HG03159 (cell line): ENCODE measurements around the gene SOS1.

ENCODE experiments used
- ATAC-seq: cut with Tn5 transposase; IDR thresholded peaks from one replicate; pipeline ENCODE4 v1.9.1; 2021; ENCODE audit warnings: mild to moderate bottlenecking, moderate library complexity; ENCODE audit not compliant: unreplicated experiment

The SOS1 gene

GRCh38 chr2:39039072-39039471 lies 81.8 kb downstream of the SOS1 start:
- ATAC-seq = no peak

DNA sequence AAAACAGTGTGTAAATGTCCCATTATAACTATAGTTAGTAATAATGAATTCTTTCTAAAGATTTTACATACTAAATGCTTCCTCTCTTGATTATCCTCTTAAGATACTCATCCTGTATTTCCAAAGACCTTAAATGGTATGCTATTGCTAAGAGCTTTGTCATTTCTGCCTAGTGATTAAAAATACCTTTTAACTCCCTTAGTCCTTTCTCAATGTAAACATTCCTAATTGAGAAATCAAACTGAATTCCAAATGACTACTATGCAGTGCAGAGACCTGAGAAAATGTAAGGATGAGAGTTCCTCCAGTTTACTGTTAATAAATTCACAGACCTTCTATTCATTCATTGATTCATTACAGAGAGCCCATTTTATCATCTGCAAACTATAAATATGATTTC lies 86.9 kb downstream of the SOS1 start:
- ATAC-seq = no peak

DNA sequence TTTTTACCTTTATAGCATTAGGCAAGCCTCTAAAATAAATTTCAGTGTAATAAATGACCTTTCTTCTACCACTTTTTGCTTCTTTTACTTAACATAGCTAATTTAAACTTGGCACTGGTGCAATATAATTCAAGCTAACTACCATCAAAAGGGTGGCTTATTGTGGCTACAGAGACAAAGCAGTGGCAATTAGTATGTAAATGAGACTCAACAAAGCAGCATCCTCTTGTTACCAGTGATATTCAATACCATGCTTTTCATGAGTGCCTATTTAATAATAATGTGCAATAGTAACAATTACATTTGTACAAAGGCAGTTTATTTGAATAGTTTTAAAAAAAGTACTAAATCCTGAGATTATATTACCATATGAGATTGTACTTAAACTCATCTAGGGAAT lies 93.4 kb downstream of the SOS1 start:
- no peak for ATAC-seq

GRCh38 chr2:39024833-39025232 lies 96.0 kb downstream of the SOS1 start:
- no peak for ATAC-seq

DNA sequence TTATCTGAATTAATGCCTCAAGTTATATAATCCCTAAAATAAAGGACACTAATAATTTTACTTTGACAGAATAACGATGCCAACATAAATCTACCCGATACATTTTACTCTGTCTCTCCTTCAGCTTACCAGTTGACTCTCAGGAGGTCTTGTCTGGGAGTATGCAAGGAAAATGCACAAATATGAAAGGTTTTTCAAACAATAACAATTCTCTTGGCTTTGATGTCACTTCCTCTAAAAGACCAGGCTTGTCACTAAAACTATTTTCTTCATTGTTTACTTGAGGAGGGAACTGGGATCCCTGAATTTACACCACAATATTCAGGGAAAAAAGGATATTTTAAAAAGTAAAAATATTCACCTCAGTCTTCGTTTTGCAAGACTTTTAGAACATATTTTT lies 97.2 kb downstream of the SOS1 start:
- ATAC-seq = no peak

GRCh38 chr2:39022642-39023235 lies 98.1 kb downstream of the SOS1 start:
- no peak for ATAC-seq

DNA sequence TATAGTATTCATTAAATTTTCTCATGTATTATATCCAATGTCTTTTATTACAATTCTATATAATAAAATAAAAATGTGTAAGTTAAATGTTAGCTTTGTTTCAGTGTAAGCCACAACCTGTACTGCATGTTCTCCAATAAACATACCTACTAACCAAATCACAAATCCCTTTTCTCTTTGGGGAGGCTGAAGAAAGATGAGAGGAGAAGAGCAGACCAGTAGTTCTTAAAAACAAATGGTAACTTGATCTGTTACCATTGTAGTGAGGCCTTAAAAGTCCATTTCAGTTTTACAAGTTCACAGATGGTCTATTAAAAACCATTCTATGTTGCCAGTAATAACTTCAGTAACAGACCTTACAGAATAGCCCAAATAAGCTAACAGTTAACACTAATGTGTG lies 100.5 kb downstream of the SOS1 start:
- no peak for ATAC-seq

GRCh38 chr2:39018638-39019037 lies 102.2 kb downstream of the SOS1 start:
- no peak for ATAC-seq

- ATAC-seq = no peak
Observed at GRCh38 chr2:39017334-39017733, 103.5 kb downstream of the SOS1 start.

DNA sequence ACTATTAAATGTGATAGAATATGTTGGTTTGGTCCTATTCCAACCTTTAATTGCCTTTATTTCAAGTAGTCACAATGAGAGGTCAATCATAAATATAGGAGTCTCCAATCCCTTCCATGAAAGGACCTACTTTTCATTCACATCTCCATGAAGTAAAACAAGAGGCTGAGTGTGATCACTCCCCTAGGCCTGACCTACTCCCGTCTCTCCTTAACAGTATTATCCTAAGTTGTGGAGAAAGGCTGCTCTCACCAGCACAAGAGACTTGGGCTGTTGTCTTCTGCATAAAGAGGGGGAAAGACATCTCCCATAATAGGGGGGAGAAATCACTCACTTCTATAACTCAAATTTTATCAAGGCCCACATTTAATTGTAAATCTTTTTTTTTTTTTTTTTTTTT lies 105.4 kb downstream of the SOS1 start:
- ATAC-seq = no peak

DNA sequence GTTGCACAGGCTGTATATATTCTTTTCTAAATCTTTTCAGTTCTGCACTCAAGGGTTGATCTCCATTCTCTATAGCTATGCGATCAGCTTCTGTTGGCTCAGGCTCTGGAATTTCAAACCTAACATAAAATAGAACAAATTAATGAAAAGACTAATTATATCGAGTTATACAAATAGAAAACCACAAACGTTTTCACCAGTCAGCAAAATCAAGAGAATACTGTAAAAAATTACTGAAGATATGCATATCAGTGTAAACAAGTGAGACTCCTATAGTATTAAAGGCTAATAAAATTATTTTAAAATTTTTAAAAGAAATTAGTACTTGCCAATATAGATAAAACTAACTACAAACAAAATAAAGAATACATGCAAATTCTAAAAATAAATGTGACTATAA lies 107.0 kb downstream of the SOS1 start:
- no peak for ATAC-seq

DNA sequence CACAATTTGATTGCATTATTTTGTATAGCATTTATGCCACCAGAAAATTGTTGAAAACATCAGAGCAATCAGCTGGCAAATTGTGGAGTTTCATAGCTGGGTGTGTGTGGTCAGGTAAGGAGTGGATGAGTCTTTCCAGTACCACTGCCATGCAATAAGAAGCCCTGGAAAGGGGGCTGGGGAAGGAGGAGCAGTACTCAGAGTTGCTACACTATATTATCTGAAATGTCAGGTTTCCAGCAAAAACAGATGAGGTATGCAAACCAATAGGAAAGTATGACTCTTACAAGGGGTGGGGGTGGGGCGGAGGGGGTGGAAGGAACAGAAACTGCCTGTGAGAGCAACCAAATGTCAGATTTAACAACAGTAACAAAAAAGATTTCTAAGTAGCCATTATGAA lies 112.2 kb downstream of the SOS1 start:
- no peak for ATAC-seq

- no peak for ATAC-seq
Observed at GRCh38 chr2:39007875-39008504, 112.9 kb downstream of the SOS1 start.

- ATAC-seq = no peak
Observed at GRCh38 chr2:39000552-39000951, 120.3 kb downstream of the SOS1 start.

- ATAC-seq = no peak
Observed at GRCh38 chr2:38997781-38998180, 123.1 kb downstream of the SOS1 start.

DNA sequence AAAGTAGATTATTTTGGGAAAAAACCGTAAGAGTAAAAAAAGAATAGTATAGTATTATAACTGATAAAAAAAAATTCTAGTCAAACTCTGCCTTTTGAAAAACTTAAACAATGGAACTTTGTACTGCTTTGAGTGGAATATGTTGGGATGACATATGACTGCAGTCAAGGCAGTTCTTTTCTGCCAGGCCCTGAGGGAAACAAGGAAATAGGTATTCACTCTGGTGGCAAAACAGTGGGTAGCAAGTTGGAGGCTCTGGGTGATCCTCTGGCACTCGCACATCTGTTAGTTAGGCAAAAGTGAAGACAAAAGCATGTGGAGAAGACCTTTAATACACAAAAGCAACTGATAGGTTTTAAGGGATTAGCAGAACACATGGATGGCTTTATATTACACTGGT lies 129.0 kb downstream of the SOS1 start:
- no peak for ATAC-seq

GRCh38 chr2:38988716-38989115 lies 132.1 kb downstream of the SOS1 start:
- ATAC-seq = no peak

DNA sequence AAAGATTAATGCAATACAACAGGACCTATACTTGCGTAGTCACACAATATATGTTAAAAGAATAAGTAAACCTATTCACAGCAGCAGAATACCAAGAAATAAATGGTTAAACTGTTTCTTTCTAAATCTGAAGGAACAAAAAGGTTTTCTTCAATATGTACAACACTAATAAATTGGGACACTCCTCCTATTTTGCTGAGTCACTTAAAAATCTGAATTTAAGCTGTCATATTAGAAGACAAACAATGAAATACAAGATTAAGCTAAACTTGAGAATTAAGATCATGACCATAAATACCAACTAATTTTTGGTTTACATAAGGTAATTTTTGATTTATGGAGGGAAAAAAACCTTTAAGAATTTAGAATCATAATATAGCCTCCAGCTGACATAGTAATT lies 138.4 kb downstream of the SOS1 start:
- no peak for ATAC-seq

DNA sequence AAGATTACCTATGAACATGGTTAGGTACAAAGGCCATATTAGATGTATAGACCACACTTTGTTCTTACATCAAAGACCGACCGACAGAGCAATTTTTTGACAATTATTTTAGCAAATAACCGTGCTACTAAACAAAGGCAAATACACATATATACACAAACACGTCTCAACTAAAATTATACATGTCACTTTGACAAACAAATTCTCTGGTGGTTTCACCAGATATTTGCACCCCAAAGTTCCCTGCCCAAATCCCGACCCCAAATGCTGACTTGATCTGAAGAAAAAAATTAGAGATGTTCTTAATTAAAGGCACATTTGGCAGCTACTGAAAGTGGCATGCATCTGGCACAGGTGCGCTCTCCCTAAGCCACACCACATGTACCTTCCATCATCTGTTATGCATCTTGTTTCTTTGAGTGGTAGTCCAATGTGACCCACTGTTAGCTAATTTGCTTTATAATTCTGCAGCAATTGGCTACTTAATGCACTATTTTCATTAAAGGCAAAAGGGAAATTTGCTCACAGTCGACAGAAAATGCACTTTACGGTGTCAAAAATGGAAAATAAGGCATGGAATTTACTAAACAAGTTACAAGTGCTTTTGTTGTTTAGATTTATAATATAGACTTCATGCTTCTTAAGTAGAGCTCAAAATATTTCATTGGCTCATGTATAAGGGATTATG lies 139.0 kb downstream of the SOS1 start:
- no peak for ATAC-seq

DNA sequence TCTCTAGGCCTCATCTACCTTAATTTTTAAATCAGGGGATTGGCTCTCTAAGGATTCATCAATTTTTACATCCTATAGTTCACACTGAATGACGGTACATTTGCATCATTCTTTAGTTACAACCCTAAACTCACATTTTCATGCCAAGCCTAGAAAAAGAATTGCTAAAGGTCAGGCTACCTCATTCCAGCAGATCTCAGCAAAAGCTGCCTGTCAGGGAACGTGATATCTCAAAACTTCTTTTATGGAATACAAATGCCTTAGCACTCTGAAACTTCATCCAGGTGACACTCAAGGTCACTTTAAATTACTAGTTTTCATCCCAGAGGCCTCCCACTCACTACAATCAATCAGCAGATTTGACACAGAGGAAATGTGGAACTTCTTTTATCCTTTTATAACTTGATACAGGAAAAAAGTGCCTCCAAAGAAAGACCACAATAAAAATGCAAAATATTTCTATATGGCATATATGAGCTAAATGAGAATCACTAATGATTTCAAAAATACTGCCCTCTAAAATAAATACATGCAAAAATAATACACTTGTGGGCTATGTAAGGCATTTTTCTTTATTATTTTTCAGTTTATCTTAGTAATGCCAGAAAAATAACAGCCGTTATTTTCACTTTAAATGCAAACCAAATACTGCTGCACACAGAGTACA lies 139.7 kb downstream of the SOS1 start:
- no peak for ATAC-seq

GRCh38 chr2:38978908-38979307 lies 141.9 kb downstream of the SOS1 start:
- ATAC-seq = no peak

GRCh38 chr2:38978296-38978903 lies 142.5 kb downstream of the SOS1 start:
- ATAC-seq = no peak
